Measurements from ENCODE around the gene ETFA.

ETFA gene

DNA sequence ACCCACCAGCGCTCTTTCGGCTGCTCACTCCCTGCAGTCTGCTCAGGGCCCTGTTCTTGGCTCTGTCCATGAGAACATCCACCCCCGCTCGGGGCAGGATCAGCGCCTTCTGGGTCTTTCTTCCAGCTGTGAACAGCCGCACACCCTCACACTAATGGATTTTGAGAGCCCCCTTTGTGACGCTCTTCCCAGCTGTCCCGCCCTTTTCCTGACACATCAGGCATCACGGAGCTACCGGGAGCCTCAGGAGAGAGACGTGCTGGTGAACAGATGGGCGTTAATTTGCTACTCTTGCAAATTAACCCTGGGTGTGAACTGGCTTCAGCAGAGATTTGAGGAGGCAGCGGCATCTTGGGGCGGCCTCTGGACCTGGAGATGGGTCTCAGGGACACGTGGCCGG is 138.5 kb downstream of the ETFA start:
- TF ChIP-seq, protein P1, sequence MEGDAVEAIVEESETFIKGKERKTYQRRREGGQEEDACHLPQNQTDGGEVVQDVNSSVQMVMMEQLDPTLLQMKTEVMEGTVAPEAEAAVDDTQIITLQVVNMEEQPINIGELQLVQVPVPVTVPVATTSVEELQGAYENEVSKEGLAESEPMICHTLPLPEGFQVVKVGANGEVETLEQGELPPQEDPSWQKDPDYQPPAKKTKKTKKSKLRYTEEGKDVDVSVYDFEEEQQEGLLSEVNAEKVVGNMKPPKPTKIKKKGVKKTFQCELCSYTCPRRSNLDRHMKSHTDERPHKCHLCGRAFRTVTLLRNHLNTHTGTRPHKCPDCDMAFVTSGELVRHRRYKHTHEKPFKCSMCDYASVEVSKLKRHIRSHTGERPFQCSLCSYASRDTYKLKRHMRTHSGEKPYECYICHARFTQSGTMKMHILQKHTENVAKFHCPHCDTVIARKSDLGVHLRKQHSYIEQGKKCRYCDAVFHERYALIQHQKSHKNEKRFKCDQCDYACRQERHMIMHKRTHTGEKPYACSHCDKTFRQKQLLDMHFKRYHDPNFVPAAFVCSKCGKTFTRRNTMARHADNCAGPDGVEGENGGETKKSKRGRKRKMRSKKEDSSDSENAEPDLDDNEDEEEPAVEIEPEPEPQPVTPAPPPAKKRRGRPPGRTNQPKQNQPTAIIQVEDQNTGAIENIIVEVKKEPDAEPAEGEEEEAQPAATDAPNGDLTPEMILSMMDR (conservative IDR thresholded peaks at IDR 0.05), result no peak
- H3K27ac ChIP-seq, result no peak overlapping the region

DNA sequence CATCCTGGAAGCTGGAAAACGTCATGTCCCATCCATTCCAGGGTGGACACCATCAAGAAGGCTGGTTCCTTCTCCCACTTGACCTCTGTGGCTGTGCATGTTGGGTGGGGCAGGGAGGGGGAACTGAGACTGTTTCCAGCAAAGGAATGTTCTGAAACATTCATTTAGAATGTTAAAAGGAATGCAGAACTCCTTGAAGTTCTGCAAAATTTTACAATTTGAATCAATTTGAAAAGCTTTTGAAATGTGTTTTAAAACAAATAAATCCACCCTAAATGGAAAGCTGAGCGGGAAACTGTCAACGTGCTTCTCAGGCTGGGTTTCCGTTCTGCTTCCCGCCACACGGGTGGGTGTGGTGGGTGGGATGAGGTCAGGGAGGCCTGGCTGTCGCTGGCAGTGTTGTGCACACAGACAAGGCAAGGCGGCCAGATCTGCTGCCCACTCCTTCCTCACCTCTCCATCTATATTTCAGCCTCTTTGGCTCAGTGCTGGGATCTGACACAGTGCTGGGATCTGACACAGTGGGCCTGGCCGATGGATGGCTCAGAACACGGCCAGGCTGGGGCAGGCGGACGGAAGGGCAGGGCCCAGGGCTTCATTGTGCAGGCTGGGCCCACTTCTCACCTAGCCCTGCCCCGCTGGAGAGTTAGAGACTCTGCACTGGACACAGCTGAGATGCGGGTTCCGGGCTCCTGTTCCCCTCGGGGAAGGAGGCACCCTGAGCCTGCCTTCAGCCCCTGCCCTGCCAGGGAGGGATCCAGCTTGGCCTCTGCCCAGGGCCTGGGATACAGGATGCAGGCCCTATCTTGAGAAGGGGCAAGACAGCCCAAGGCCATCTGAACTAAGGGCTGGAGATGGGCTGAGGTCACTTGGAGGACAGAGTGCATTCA is 141.1 kb downstream of the ETFA start:
- TF ChIP-seq, protein P1 (conservative IDR thresholded peaks at IDR 0.05), result no peak
- no peak overlapping the region for H3K27ac ChIP-seq

DNA sequence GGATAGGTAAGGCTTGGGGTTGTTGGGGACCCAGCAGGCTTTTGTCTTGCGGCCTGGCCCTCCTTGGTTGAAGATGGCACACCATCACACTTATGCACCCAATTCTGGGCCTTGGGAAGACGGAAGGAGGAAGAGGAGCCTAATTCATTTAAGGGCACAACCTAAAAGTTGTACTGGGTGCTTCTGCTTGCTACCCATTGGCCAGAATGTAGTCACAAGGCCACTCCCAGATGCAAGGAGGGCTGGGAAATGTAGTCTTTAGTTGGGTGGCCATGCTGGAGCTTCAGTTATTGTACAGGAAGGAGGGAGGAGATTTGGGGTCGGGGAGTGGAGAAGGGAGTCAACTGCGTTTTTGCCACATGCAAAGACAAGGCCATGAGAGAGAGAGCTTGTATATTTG is 142.3 kb downstream of the ETFA start:
- TF ChIP-seq, protein P1 (conservative IDR thresholded peaks at IDR 0.05), result no peak
- no peak overlapping the region for H3K27ac ChIP-seq

DNA sequence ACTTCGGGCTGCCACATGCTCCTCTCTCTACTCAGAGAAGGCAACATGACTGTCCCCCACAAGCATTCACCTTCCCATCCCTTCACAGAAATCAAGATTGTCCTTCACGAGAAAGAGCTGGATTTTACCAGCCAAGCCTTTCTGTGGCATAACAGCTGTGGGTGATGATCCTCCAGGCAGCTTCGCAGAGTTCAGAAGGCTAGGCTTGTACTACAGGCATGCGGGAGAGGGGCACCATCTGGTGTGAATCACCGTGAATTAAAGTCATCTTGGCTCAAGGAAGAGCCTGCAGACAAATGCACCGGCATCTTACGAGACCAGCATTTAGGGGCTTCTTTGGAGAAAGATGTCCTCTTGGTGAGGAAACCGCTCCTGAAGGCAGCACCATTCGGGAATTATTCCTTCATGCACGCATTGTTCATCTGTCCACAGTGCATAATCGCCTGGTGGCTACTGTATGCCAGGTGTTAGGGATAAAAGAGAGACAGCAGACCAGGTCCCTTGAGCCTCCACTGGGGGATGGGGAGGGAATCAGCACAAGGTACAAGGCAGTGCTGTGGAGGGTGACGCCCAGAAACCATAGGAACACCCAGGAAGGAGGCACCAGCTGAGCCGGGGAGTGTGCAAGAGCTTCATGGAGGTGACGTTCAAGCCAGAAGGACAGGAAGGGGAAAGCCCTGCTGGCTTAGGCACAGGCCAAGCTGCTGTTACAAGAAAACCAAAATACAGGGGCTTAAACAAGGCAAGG is 142.9 kb downstream of the ETFA start:
- TF ChIP-seq, protein P1 (conservative IDR thresholded peaks at IDR 0.05), result no peak
- H3K27ac ChIP-seq, result no peak overlapping the region

DNA sequence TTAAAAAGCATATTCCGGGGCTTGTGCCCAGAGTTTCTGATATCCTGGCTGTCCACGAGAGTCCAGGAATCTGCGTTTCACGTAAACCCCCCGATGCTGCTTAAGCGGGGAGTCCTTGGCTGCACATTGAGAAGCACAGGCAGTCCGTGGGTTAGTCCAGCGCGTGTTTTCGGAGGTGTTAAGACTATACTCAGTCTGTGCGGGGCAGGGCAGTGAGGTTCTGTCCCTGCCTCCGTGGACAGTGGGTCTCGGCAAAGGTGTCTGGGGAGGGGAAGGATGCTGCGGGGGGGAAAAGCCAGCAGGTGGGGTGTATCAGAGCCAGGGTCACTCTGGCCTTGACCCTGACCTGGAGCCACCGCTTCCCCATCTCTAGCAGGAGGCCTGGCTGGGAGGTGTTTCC is 145.3 kb downstream of the ETFA start:
- TF ChIP-seq, protein P1 (conservative IDR thresholded peaks at IDR 0.05), result no peak
- peak overlapping the region; percentile 99; the same call in 1 of the 2 replicates for H3K27ac ChIP-seq
